Skeletal muscle satellite cell (primary cell): Measurements from ENCODE around the gene RIN1.
"Not testable (repeated sequence)": the region's sequence is repeated elsewhere in the genome, so short reads cannot be mapped to it uniquely, and the experiment has no call there.

ENCODE experiments used
- H3K27me3 ChIP-seq: 2 replicates; pipeline ENCODE4 v1.7.0; 2013; ENCODE audit warnings: low read length; ENCODE audit not compliant: control insufficient read depth, insufficient read depth
- H3K36me3 ChIP-seq: 2 replicates; pipeline ENCODE4 v1.7.0; 2013; ENCODE audit warnings: mild to moderate bottlenecking, control low read depth, low read length; ENCODE audit not compliant: insufficient read depth
- H3K4me1 ChIP-seq: 2 replicates; pipeline ENCODE4 v1.7.0; 2013; ENCODE audit warnings: low read length; ENCODE audit not compliant: control insufficient read depth, insufficient read depth
- H3K4me2 ChIP-seq: 2 replicates; pipeline ENCODE4 v1.7.0; 2013; ENCODE audit warnings: mild to moderate bottlenecking, low read length
- H3K4me3 ChIP-seq: 2 replicates; pipeline ENCODE4 v1.7.0; 2013; ENCODE audit warnings: low read length
- H3K9ac ChIP-seq: 2 replicates; pipeline ENCODE4 v1.7.0; 2013; ENCODE audit warnings: mild to moderate bottlenecking, low read depth, low read length, moderate library complexity
- H3K9me3 ChIP-seq: replicated peaks from 2 replicates; pipeline ENCODE4 v1.7.0; 2013; ENCODE audit warnings: mild to moderate bottlenecking, control low read depth, low read length

Gene RIN1

DNA sequence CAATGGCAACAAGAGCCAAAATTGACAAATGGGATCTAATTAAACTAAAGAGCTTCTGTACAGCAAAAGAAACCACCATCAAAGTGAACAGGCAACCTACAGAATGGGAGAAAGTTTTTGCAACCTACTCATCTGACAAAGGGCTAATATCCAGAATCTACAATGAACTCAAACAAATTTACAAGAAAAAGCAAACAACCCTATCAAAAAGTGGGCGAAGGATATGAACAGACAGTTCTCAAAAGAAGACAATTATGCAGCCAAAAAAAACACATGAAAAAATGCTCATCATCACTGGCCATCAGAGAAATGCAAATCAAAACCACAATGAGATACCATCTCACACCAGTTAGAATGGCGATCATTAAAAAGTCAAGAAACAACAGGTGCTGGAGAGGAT lies 15.9 kb downstream of the RIN1 start:
- H3K27me3 ChIP-seq, H3K36me3 ChIP-seq, H3K9me3 ChIP-seq, H3K4me2 ChIP-seq, H3K9ac ChIP-seq, H3K4me3 ChIP-seq: not testable (repeated sequence)
- H3K4me1 ChIP-seq: peaks cover 42% of the 10 kb centered on the region

DNA sequence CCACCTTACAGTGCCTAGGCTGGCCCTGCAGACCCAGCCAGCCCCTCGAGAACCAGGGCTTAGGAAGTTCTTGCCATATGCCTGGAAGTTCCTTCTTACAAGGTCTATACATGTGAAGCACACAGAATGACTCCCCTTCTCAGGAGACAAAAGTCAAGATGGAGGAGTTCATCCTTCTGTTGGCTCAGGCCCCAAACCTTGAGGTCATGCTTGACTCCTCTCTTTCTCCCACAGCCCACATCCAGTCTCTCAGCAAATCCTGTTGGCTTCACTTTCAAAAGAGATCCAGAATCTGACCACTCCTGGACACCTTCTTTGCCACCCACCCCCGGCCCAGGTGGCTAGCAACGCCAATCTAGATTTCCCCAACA lies 17.6 kb downstream of the RIN1 start:
- Histone ChIP-seq H3K9me3 (no peaks in the 10 kb centered on the region), H3K4me3 (no peak overlapping the region), H3K27me3 (peaks cover 9% of the 10 kb centered on the region), H3K4me1 (peaks cover 34% of the 10 kb centered on the region), H3K36me3 (no peaks in the 10 kb centered on the region), H3K9ac (no peak overlapping the region), H3K4me2 (no peak overlapping the region)

- peaks cover 9% of the 10 kb centered on the region for H3K27me3 ChIP-seq
- no peak overlapping the region for H3K4me2 ChIP-seq
- no peak overlapping the region for H3K4me3 ChIP-seq
- H3K4me1 ChIP-seq: peaks cover 40% of the 10 kb centered on the region
- no peak overlapping the region for H3K9ac ChIP-seq
- no peaks in the 10 kb centered on the region for H3K36me3 ChIP-seq
- no peaks in the 10 kb centered on the region for H3K9me3 ChIP-seq
Observed at GRCh38 chr11:66317723-66318599, 18.3 kb downstream of the RIN1 start.

DNA sequence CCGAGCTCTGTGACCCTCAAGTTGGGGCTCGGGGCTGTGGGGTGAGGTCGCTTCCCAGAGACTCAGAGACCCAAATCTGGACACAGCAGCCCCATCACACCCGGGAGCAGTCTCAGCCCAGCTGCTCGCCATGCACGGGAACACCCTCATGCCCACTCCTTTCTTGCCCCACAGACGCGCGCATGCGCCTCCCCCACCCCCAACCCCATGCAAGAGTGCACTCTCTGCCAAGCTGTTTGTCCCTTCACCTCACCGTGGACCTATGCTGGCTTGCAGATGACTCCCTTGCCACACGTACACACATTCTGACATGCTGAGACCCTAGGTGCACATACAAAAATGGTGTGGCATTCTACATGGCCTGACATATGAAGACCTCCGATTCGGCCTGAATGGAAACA lies 18.9 kb downstream of the RIN1 start:
- Histone ChIP-seq H3K36me3 (no peaks in the 10 kb centered on the region), H3K4me3 (no peak overlapping the region), H3K9me3 (no peaks in the 10 kb centered on the region), H3K9ac (no peak overlapping the region), H3K4me2 (no peak overlapping the region), H3K27me3 (peaks cover 9% of the 10 kb centered on the region), H3K4me1 (peaks cover 41% of the 10 kb centered on the region)

DNA sequence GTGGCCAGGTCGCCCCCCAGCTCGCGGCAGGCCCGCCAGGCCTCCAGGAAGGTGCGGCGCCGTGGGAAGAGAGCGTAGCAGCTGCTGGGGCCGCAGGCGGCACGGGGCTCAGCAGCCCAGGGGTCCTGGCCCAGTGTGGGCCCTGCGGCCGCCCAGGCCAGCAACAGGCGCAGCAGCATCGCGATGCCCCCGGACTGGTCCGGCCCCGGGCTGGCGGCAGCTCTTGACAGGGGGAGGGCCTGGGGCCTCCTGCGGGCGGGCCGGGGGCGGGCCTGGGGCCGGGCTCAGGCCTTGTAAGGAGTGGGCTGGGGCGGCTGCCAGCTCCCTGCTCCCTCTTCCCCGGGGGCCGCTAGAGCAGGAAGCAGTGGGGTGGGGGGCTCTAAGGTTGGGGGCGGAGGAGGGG lies 19.4 kb downstream of the RIN1 start, which contains the start of gene CD248:
Gene CD248 (minus strand): TSS at position 196 of the 403 bp plus-strand sequence. CDS start 17 bp downstream, at position 179.
- no peak within 1 kb of the TSS for H3K9ac ChIP-seq
- no peak within 1 kb of the TSS for H3K4me3 ChIP-seq
- no peaks in the 10 kb centered on the region for H3K36me3 ChIP-seq
- H3K4me1 ChIP-seq: peaks cover 41% of the 10 kb centered on the region
- H3K27me3 ChIP-seq: peaks cover 9% of the 10 kb centered on the region
- no peaks in the 10 kb centered on the region for H3K9me3 ChIP-seq
- peak within 1 kb of the TSS; percentile 56 for H3K4me2 ChIP-seq

DNA sequence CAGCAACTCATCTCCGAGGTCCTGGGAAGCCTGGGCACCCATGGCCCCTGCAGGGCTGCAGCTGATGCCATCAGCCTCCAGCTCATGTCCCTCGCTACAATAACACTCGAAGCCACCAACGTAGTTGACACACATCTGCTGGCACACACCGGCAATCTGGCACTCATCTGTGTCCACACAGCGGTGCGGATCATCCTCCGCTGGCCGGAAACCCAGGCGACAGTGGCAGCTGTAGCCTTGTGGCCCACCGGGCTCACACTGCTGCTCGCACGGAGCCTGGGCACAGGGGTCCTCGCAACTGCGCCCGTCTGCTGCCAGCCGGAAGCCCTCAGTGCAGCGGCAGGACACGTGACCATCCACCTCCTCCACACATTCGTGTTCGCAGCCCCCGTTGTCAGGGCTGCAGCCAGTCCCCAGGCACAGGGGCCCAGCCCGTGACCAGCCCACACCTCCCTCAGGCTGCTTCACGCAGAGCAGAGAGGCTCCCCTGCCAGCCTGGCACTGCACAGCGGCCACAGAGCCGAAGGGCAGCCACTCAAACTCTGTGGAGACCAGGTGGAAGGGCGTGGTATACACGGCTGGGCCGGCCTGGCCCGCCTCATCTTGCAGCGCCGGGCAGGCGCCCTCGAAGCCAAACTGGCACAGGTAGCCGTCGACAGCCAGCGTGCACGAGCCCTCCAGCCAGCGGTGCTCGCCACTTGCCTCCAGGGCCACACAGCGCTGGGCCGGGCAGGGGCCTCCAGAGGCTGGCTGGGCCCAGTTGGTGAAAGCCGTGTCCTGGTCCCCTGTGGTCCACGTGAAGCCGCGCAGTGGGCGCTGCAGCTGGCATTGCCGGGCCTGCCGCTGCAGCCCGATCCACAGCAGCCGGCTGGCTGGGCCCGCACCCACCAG lies 20.1 kb downstream of the RIN1 start:
- H3K9ac ChIP-seq: no peak overlapping the region
- peaks cover 9% of the 10 kb centered on the region for H3K27me3 ChIP-seq
- H3K4me3 ChIP-seq: no peak overlapping the region
- peak overlapping the region; percentile 56 for H3K4me2 ChIP-seq
- no peaks in the 10 kb centered on the region for H3K36me3 ChIP-seq
- no peaks in the 10 kb centered on the region for H3K9me3 ChIP-seq
- peaks cover 41% of the 10 kb centered on the region for H3K4me1 ChIP-seq

GRCh38 chr11:66315498-66315885 lies 20.7 kb downstream of the RIN1 start:
- H3K4me2 ChIP-seq: no peak overlapping the region
- no peak overlapping the region for H3K9ac ChIP-seq
- H3K36me3 ChIP-seq: no peaks in the 10 kb centered on the region
- no peaks in the 10 kb centered on the region for H3K9me3 ChIP-seq
- peaks cover 41% of the 10 kb centered on the region for H3K4me1 ChIP-seq
- peaks cover 9% of the 10 kb centered on the region for H3K27me3 ChIP-seq
- no peak overlapping the region for H3K4me3 ChIP-seq

- Histone ChIP-seq H3K4me3 (no peak overlapping the region), H3K27me3 (peaks cover 11% of the 10 kb centered on the region), H3K9me3 (no peaks in the 10 kb centered on the region), H3K9ac (no peak overlapping the region), H3K36me3 (no peaks in the 10 kb centered on the region), H3K4me1 (peaks cover 41% of the 10 kb centered on the region), H3K4me2 (no peak overlapping the region)
Observed at GRCh38 chr11:66314561-66315497, 21.4 kb downstream of the RIN1 start.

GRCh38 chr11:66314186-66314501 lies 22.1 kb downstream of the RIN1 start:
- H3K9ac ChIP-seq: no peak overlapping the region
- H3K36me3 ChIP-seq: no peaks in the 10 kb centered on the region
- H3K4me2 ChIP-seq: no peak overlapping the region
- peaks cover 41% of the 10 kb centered on the region for H3K4me1 ChIP-seq
- no peak overlapping the region for H3K4me3 ChIP-seq
- H3K9me3 ChIP-seq: no peaks in the 10 kb centered on the region
- peaks cover 17% of the 10 kb centered on the region for H3K27me3 ChIP-seq

DNA sequence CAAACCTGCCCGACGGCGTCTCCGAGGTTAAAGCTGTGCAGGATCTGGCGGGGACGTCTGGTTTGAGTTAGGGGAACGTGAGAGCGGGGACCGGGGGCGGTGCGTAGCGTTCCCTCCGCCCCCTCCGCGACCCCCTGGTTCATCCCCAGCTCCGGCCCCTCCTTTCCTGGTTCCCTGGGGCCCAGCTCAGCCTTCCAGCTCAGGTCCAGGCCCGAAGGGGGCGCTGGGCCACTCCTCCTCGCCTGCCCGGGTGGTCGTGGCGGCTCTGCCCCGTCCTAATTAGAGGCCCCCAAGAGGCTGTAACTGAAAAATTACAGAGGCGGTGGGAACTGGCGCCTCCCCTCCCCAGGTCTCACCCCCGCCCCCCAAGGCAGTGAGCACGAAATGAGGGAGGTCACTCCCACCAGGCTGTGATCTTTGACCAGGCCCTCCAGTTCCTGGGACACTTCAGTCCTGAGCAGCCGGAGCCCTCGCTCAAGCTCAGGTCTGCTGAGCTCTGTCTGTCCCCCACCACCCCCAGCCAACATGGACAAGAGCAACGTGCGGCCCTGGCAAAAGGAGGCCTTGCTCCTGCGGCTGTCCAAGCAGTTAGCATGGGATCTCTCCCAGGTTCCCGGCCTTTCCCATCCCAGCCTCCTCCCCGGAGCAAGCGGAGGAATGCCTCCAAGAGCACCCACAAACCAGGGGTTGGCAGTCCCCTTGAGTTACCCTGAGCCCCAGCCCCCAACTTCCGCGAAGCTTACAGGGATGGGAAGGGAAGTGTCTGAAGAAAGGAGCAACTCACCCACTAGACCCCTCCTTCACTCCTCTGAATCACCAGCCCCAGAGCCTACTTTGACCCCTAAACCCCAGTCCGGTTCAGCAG lies 22.7 kb downstream of the RIN1 start:
- Histone ChIP-seq H3K9me3 (no peaks in the 10 kb centered on the region), H3K4me1 (peaks cover 35% of the 10 kb centered on the region), H3K4me3 (peak overlapping the region; percentile 38), H3K36me3 (no peaks in the 10 kb centered on the region), H3K9ac (peak overlapping the region; percentile 43), H3K27me3 (peaks cover 20% of the 10 kb centered on the region), H3K4me2 (peak overlapping the region; percentile 66)
